ENCODE results near the gene AP1G1. TPM values are rescaled to one million over a fixed set of nuclear protein-coding genes. Genes with fewer than 3 reads are reported as not detected.

The AP1G1 gene
- total and polyA plus RNA-seq, 2 experiments from 2014 or later, result 25.8 to 51.8 TPM

DNA sequence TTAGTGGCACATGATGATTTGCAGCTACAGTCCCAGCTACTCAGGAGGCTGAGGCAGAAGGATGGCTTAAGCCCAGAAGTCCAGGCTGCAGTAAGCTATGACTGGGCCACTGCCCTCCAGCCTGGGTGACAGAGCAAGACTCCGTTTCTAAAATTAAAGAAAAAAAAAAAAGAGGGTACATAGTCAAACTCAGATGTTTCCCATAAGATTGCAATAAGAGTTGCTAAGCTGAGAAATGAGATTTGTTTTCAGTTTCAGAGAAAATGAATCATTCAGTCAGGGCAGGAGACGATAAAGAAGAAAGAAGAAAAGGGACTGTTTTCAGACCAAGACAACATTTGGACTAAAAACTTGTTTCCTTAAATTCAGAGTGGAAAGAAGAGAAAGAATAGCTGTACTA lies 54.0 kb downstream of the AP1G1 start:
- H4K20me1 ChIP-seq (ENCODE audit: insufficient read depth), result no peaks in the 10 kb centered on the region
- TF ChIP-seq EZH2 (IDR thresholded peaks at IDR 0.05; ENCODE audit: insufficient read depth, poor library complexity, severe bottlenecking), result no peak
- no peak for TF ChIP-seq EZH2phosphoT487 (IDR thresholded peaks at IDR 0.05; ENCODE audit: insufficient read depth, low read depth)
- H3K27me3 ChIP-seq (replicated peaks; ENCODE audit: insufficient read depth), result no peaks in the 10 kb centered on the region
- H3K4me2 ChIP-seq (ENCODE audit: unreplicated experiment), result no peak overlapping the region
- 65 to 78% methylated on average over 2 of the region's 2 CpGs for WGBS, 2 experiments (ENCODE audit: low coverage in 1 of 2, low lambda C conversion rate in 2 of 2, missing lambda C conversion rate in 2 of 2)
- H2AFZ ChIP-seq, result no peak overlapping the region
- no peaks in the 10 kb centered on the region for H3K9me3 ChIP-seq (ENCODE audit: low read depth)
- DNase-seq, result no peak
- peaks cover 41% of the 10 kb centered on the region for H3K79me2 ChIP-seq (ENCODE audit: insufficient read depth)
- H3K4me3 ChIP-seq, result no peak overlapping the region
- no peaks in the 10 kb centered on the region for H3K9me2 ChIP-seq (ENCODE audit: insufficient read depth)
- H3F3A ChIP-seq (ENCODE audit: insufficient read depth), result no peaks in the 10 kb centered on the region; the same call in none of the 2 replicates
- H3K36me3 ChIP-seq (ENCODE audit: low read depth), result peaks cover 77% of the 10 kb centered on the region
- no peaks in the 10 kb centered on the region for H3K4me1 ChIP-seq (ENCODE audit: insufficient read depth)
- H3K27ac ChIP-seq, result no peak overlapping the region
- no peak overlapping the region for H3K9ac ChIP-seq
- in situ Hi-C loops (cut with MboI), result no loop called here

DNA sequence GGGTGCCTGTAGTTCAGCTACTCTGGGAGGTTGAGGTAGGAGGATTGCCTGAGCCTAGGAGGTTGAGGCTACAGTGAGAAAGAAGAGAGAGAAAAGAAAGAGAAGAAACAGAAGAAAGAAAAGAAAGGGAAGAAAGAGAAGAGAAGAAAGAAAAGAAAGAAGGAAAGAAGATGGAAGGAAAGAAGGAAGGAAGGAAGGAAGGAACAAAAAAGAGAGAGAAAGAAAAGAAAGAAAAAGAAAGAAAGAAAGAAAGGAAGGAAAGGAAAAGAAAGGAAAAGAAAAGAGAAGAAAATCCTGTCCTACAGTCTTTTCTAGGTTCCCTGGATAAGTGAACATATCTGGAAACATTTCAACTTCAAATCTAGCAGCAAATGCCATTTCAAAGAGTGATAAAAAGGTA lies 54.5 kb downstream of the AP1G1 start:
- no peak for DNase-seq
- Histone ChIP-seq H3K4me2 (ENCODE audit: unreplicated experiment) (no peak overlapping the region), H3K79me2 (ENCODE audit: insufficient read depth) (peaks cover 38% of the 10 kb centered on the region), H3K9me2 (ENCODE audit: insufficient read depth) (no peaks in the 10 kb centered on the region), H3K9ac (no peak overlapping the region), H3K4me1 (ENCODE audit: insufficient read depth) (no peaks in the 10 kb centered on the region), H3F3A (ENCODE audit: insufficient read depth) (no peaks in the 10 kb centered on the region; the same call in none of the 2 replicates), H3K27me3 (replicated peaks; ENCODE audit: insufficient read depth) (no peaks in the 10 kb centered on the region), H3K4me3 (no peak overlapping the region), H3K36me3 (ENCODE audit: low read depth) (peaks cover 79% of the 10 kb centered on the region), H4K20me1 (ENCODE audit: insufficient read depth) (no peaks in the 10 kb centered on the region), H3K9me3 (ENCODE audit: low read depth) (no peaks in the 10 kb centered on the region), H3K27ac (no peak overlapping the region), H2AFZ (no peak overlapping the region)
- TF ChIP-seq EZH2phosphoT487 (IDR thresholded peaks at IDR 0.05; ENCODE audit: insufficient read depth, low read depth), result no peak
- in situ Hi-C loops (cut with MboI), result no loop called here

DNA sequence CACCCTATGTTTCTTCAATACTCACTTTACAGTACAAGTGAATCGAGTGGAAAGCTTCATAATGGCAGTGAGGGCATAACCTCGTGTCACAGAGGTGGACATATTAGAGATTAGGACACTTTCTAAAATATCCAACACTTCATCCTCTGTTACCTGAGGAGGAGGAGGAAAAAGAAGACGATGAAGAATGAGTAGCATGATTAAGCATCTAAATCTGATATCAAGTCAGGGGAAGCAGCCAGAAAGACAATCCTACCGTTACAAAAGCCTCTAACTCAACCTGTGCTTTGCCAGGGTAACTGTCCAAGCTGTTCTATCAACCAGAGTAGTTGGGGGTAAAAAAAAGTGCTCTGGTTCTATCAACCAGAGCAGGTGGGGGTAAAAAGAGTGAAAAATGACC lies 60.4 kb downstream of the AP1G1 start:
- Histone ChIP-seq H3F3A (ENCODE audit: insufficient read depth) (peaks cover 5% of the 10 kb centered on the region; the same call in 1 of the 2 replicates), H3K9ac (no peak overlapping the region), H3K9me2 (ENCODE audit: insufficient read depth) (no peaks in the 10 kb centered on the region), H3K36me3 (ENCODE audit: low read depth) (peaks cover 74% of the 10 kb centered on the region), H3K79me2 (ENCODE audit: insufficient read depth) (peaks cover 7% of the 10 kb centered on the region), H3K27ac (no peak overlapping the region), H2AFZ (no peak overlapping the region), H3K4me1 (ENCODE audit: insufficient read depth) (no peaks in the 10 kb centered on the region), H4K20me1 (ENCODE audit: insufficient read depth) (no peaks in the 10 kb centered on the region), H3K4me2 (ENCODE audit: unreplicated experiment) (no peak overlapping the region), H3K27me3 (replicated peaks; ENCODE audit: insufficient read depth) (no peaks in the 10 kb centered on the region), H3K9me3 (ENCODE audit: low read depth) (no peaks in the 10 kb centered on the region), H3K4me3 (no peak overlapping the region)
- TF ChIP-seq EZH2 (IDR thresholded peaks at IDR 0.05; ENCODE audit: insufficient read depth, poor library complexity, severe bottlenecking), result no peak
- TF ChIP-seq EZH2phosphoT487 (IDR thresholded peaks at IDR 0.05; ENCODE audit: insufficient read depth, low read depth), result no peak
- WGBS, 2 experiments (ENCODE audit: low coverage in 1 of 2, low lambda C conversion rate in 2 of 2, missing lambda C conversion rate in 2 of 2), result 91% methylated on average over 4 of the region's 4 CpGs
- DNase-seq, result no peak
- in situ Hi-C loops (cut with MboI), result no loop called here

DNA sequence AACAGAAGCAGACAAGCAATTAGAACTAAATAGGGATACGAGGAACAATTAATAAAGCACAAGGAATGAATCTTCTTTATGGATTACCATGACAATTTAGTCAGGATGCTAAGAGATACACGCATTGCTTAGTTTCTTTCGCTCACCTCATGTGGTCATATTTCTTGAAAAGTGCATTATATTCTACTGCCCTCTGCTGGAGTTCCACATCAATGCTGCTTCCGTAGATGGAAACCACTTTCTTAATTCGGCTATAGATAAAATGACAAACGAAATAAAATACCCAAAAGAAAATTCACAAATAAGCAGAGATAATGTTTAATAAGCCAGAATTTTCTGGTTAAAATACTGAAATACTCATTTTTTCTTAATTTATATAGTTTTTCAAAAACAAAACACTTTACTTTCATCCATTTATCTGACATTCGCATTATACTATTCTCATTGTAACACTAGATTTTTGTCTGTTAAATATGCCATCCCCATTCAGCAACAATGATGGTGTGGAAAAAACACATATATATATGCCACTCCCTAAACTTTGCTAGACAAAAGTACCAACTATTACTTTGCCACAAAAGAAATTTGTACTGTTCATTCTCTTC lies 62.1 kb downstream of the AP1G1 start:
- peak; percentile 67 for DNase-seq
- H2AFZ ChIP-seq, result no peak overlapping the region
- 0 out of 2 replicates have a peak, but pooled peaks cover 4% of the 10 kb centered on the region for H3K79me2 ChIP-seq (ENCODE audit: insufficient read depth)
- H3K27me3 ChIP-seq (replicated peaks; ENCODE audit: insufficient read depth), result no peaks in the 10 kb centered on the region
- no peaks in the 10 kb centered on the region for H4K20me1 ChIP-seq (ENCODE audit: insufficient read depth)
- TF ChIP-seq EZH2phosphoT487 (IDR thresholded peaks at IDR 0.05; ENCODE audit: insufficient read depth, low read depth), result no peak
- TF ChIP-seq EZH2 (IDR thresholded peaks at IDR 0.05; ENCODE audit: insufficient read depth, poor library complexity, severe bottlenecking), result no peak
- no peak overlapping the region for H3K9ac ChIP-seq
- 64 to 71% methylated on average over 7 of the region's 7 CpGs for WGBS, 2 experiments (ENCODE audit: low coverage in 1 of 2, low lambda C conversion rate in 2 of 2, missing lambda C conversion rate in 2 of 2)
- no peak overlapping the region for H3K4me3 ChIP-seq
- in situ Hi-C loops (cut with MboI), result no loop called here
- H3F3A ChIP-seq (ENCODE audit: insufficient read depth), result peaks cover 5% of the 10 kb centered on the region; the same call in 1 of the 2 replicates
- H3K4me2 ChIP-seq (ENCODE audit: unreplicated experiment), result no peak overlapping the region
- no peaks in the 10 kb centered on the region for H3K9me2 ChIP-seq (ENCODE audit: insufficient read depth)
- no peaks in the 10 kb centered on the region for H3K4me1 ChIP-seq (ENCODE audit: insufficient read depth)
- H3K9me3 ChIP-seq (ENCODE audit: low read depth), result no peaks in the 10 kb centered on the region
- peaks cover 65% of the 10 kb centered on the region for H3K36me3 ChIP-seq (ENCODE audit: low read depth)
- no peak overlapping the region for H3K27ac ChIP-seq

DNA sequence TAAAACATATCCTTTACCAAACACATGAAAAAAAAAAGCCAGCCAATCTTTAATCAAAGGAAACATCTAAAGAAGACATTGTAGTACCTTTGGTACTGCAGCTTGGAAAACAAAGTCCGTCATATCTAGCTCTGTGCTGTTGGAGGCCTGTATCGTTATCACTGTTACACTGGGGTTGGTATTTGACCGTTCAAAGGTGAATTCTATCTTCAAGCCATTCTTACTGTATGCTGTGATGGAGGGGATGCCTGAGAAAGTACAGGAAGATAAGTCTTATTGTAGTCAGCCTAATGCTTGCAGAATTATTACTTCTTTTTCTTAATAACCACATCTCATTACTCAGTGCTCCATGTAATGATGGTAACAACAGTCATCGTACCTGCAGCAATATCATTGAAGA lies 69.8 kb downstream of the AP1G1 start:
- no peak overlapping the region for H3K9ac ChIP-seq
- no peaks in the 10 kb centered on the region for H3F3A ChIP-seq (ENCODE audit: insufficient read depth)
- in situ Hi-C loops (cut with MboI), result no loop called here
- H3K79me2 ChIP-seq (ENCODE audit: insufficient read depth), result peaks cover 16% of the 10 kb centered on the region
- TF ChIP-seq EZH2phosphoT487 (IDR thresholded peaks at IDR 0.05; ENCODE audit: insufficient read depth, low read depth) (no peak), EZH2 (IDR thresholded peaks at IDR 0.05; ENCODE audit: insufficient read depth, poor library complexity, severe bottlenecking) (no peak)
- H4K20me1 ChIP-seq (ENCODE audit: insufficient read depth), result no peaks in the 10 kb centered on the region
- peaks cover 52% of the 10 kb centered on the region for H3K36me3 ChIP-seq (ENCODE audit: low read depth)
- H3K4me3 ChIP-seq, result no peak overlapping the region
- H2AFZ ChIP-seq, result no peak overlapping the region
- H3K4me1 ChIP-seq (ENCODE audit: insufficient read depth), result no peaks in the 10 kb centered on the region
- no peak overlapping the region for H3K4me2 ChIP-seq (ENCODE audit: unreplicated experiment)
- no peaks in the 10 kb centered on the region for H3K9me2 ChIP-seq (ENCODE audit: insufficient read depth)
- H3K27me3 ChIP-seq (replicated peaks; ENCODE audit: insufficient read depth), result no peaks in the 10 kb centered on the region
- no peak overlapping the region for H3K27ac ChIP-seq
- no peak for DNase-seq
- no peaks in the 10 kb centered on the region for H3K9me3 ChIP-seq (ENCODE audit: low read depth)
- 87 to 88% methylated on average over 4 of the region's 4 CpGs for WGBS, 2 experiments (ENCODE audit: low coverage in 1 of 2, low lambda C conversion rate in 2 of 2, missing lambda C conversion rate in 2 of 2)

All from GM23248 (cell line).